GM20000 (cell line): ENCODE data around the gene CREB5.

Experiments used
- DNase-seq: peaks from one replicate; pipeline ENCODE4 v3.0.0; 2012; ENCODE audit warnings: low spot score
- TF ChIP-seq, protein P1 (sequence below): IDR thresholded peaks from 2 replicates; pipeline ENCODE4 v1.5.1; 2012; ENCODE audit warnings: mild to moderate bottlenecking, control low read depth; ENCODE audit errors: extremely low read depth, missing control alignments

CREB5 gene

DNA sequence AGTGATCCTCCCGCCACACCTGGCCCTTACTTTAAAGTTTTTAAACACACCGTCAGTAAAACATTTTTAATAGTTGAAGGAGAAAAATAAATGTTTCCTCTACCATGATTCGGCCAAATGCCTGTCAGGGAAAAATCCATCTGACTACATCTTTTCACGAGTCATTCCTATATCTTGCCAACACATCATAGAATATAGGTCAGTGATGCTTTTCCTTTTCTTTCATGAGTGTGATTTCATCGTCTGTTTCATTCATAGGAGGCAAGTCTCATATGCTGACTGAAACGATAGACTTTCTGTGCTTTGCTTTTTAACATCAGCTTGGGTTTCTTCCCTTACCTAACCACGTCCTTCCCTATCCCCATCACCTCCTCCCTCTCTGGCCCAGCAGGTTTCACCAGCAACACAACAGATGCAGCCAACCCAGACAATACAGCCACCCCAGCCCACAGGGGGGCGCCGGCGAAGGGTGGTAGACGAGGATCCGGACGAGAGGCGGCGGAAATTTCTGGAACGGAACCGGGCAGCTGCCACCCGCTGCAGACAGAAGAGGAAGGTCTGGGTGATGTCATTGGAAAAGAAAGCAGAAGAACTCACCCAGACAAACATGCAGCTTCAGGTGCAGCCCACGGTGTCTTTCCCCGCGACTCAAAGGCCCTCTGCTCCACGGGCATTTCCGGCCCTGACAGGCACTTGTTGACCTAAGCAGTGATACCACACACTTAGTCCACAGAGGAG is 396.6 kb downstream of the CREB5 start:
- DNase-seq: no peak
- TF ChIP-seq, protein P1, sequence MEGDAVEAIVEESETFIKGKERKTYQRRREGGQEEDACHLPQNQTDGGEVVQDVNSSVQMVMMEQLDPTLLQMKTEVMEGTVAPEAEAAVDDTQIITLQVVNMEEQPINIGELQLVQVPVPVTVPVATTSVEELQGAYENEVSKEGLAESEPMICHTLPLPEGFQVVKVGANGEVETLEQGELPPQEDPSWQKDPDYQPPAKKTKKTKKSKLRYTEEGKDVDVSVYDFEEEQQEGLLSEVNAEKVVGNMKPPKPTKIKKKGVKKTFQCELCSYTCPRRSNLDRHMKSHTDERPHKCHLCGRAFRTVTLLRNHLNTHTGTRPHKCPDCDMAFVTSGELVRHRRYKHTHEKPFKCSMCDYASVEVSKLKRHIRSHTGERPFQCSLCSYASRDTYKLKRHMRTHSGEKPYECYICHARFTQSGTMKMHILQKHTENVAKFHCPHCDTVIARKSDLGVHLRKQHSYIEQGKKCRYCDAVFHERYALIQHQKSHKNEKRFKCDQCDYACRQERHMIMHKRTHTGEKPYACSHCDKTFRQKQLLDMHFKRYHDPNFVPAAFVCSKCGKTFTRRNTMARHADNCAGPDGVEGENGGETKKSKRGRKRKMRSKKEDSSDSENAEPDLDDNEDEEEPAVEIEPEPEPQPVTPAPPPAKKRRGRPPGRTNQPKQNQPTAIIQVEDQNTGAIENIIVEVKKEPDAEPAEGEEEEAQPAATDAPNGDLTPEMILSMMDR: no peak

DNA sequence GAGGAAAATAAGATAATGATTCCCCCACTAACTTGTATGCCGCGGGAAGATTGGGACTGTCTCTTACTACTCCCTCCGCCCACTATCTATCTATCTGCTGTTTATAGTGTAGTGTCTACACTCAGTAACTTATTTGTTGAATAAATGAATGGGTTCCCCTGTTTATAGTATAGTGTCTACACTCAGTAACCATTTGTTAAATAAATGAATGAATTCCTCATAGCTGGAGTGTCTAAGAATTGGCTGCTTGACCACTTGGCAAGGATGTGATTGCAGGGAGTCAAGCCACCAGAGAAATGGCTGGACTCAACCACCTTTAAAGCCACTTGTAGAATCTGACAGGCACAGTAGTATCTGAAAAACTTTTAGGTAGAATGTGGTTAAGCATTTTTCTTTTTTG is 398.7 kb downstream of the CREB5 start:
- TF ChIP-seq, protein P1: no peak
- no peak for DNase-seq

DNA sequence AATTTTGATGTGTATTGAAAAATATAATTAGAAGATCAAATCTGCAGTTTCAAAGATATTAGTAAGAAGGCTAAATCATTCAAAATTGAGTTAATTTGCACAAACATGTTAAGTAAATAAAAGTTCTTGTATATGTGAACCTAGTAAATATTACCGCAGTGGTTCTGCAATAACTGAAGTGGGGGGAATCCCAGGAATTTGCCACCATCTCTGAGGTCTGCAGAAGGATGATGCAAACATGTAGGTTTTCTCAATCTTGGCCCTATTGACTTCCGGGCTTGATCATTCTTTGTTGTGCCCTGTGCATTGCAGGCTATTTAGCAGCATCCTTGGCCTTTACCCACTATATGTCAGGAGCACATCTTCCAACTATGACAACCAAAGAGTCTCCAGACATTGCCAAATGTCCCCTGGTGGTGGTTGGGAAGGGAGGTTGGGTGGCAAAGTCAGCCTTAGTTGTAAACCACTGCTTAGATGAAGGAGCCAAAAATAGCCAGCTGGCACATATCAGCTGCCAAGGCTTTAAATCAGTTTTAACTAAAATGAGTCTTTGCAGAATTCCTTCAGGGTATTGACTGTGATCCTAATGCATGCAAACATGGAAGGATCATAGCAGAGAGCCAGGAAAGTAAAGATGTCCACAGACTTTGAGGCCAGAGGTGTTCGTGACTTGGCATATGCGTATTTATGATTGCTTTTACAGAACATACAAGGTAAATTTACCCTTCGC is 399.5 kb downstream of the CREB5 start:
- TF ChIP-seq, protein P1: no peak
- no peak for DNase-seq

DNA sequence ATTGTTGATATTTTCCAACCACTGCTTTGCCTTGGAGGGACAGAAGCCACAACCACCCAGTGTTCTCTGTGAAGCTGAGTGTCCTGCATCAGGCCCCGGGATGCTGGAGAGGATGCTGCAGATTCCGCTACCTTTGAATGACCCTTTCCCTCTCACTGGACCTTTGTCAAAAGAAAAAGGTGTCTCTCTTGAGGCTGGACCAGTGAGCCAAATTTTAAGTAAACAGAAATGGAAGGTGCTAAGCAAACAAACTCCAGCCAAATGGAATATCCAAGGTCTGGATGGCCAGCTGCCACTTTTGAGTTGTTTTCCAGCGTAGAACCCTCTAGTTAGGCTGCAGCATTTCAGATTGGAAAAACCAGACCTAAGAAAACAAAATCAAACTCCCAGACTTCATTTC is 400.3 kb downstream of the CREB5 start:
- no peak for DNase-seq
- TF ChIP-seq, protein P1: no peak

DNA sequence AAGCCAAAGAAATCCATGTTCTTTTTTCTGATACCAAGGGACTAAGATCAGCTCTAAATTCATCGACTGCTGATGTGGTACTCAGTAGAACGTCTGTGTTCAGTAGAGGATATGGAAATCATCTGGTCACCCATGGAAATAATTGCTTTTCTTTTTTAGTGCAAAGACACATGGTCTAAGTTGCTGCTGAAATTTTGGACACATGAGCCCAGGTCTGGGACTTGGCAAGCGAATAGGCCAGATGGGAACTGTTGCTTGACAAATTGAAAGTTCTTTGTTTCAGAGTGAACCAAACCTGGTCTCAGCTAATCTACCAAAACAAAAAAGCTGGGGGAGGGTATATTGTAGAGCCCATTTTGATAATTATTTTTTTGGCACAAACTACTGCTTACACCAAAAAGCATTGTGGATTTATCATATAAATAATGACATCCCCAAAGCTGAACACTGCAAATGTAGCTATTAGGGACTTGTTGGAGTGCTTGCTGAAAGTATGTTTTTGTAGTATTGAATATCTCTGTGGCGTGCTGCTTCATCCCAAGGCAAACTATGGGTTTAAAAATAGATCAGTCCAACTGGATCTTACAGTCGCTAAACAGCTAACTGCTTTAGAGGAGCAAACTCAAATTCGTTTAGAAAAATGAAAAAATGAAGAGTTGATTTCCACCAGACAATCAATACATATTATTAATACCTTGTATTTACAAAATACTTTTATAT is 401.1 kb downstream of the CREB5 start:
- no peak for DNase-seq
- TF ChIP-seq, protein P1: no peak

DNA sequence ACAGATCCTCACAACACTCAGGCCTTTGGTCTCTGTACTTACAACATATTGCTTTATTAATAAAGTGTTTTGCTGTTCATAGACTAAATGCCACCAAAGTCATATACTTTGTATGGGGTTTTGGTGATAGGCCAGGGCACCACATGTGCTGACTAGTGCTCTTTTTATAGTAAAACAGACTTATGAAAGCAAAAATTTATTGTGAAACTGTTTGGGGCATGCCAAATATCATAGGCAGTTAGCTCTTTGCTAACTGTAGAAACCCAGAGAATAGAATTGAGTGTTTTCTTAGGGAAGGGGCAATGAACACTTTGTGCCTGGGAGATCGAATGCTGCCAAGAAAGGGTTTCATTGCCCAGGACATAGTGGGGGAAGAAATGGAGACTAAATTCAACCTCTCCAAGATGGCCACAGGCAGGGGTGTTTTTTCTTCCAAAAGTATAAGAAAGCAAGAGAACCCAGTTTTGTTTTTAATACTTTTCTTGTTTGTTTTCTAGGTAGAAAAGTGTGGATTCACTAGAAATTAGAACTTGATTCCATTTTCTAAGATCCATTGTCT is 403.1 kb downstream of the CREB5 start:
- no peak for DNase-seq
- TF ChIP-seq, protein P1: no peak
